Mucosa of stomach (tissue), 1 donor: Measurements from ENCODE around the gene SCARB1.

ENCODE experiments used
- H3K27me3 ChIP-seq: one replicate; pipeline ENCODE4 v1.7.0; 2013; ENCODE audit warnings: mild to moderate bottlenecking, low read length; ENCODE audit not compliant: control insufficient read depth, insufficient read depth
- H3K36me3 ChIP-seq: one replicate; pipeline ENCODE4 v1.7.0; 2013; ENCODE audit warnings: low read length; ENCODE audit not compliant: control insufficient read depth, insufficient read depth
- H3K4me1 ChIP-seq: one replicate; pipeline ENCODE4 v1.7.0; 2013; ENCODE audit warnings: mild to moderate bottlenecking, low read length; ENCODE audit not compliant: control insufficient read depth, insufficient read depth
- H3K4me3 ChIP-seq: one replicate; pipeline ENCODE4 v1.7.0; 2013; ENCODE audit warnings: low read length
- H3K9ac ChIP-seq: one replicate; pipeline ENCODE4 v1.7.0; 2013; ENCODE audit warnings: mild to moderate bottlenecking, low read length, moderate library complexity
- H3K9me3 ChIP-seq: one replicate; pipeline ENCODE4 v1.7.0; 2013; ENCODE audit warnings: mild to moderate bottlenecking, low read length, moderate library complexity; ENCODE audit not compliant: control insufficient read depth
- donor health status: Pancreatic carcinoma.

SCARB1 gene

DNA sequence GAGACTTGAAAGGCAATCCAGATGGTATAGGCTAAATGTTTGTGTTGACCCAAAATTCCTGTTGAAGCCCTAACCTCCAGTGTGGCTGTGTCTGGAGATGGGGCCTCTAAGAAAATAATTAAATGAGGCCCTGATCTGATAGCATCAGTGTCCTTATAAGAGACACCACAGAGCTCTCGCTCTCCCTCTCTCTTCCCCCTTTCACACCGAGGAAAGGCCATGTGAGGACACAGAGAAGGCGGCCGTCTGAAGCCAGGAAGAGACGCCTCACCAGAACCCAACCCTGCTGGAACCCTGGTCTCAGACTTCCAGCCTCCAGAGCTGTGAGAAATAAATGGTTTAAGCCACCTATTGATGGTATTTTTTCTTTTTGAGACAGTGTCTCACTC lies 87.5 kb downstream of the SCARB1 start:
- Histone ChIP-seq H3K9ac (no peak overlapping the region), H3K36me3 (no peaks in the 10 kb centered on the region), H3K27me3 (no peaks in the 10 kb centered on the region), H3K4me1 (peaks cover 17% of the 10 kb centered on the region), H3K4me3 (no peak overlapping the region), H3K9me3 (no peaks in the 10 kb centered on the region)

DNA sequence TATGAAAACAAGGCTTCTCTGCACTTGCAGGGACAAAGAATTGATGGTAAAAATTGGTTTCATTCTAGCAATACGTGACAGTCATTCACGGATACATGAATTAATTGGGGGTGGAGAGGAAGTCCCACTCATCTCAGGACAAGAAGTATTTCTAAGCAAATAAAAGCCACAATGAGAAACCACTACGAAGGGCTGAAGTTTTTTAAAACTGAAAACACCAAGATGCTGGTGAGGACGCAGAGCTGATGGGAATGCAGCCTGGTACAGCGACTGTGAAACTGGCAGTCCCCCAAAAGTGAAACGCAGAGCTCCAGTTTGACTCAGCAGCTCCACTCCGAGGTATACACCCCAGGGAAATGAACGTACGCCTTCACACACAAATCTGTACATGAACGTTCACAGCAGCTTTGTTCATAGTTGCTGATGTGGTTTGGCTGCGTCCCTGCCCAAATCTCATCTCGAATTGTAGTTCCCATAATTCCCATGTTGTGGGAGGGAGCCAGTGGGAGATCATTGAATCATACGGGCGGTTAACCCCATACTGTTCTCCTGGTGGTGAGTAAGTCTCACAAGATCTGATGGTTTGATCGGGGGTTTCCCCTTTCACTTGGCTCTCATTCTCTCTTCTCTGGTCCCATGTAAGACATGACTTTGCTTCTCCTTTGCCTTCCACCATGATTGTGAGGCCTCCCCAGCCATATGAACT lies 89.0 kb downstream of the SCARB1 start:
- no peak overlapping the region for H3K9ac ChIP-seq
- no peaks in the 10 kb centered on the region for H3K9me3 ChIP-seq
- no peak overlapping the region for H3K4me3 ChIP-seq
- H3K27me3 ChIP-seq, result no peaks in the 10 kb centered on the region
- H3K4me1 ChIP-seq, result peaks cover 17% of the 10 kb centered on the region
- no peaks in the 10 kb centered on the region for H3K36me3 ChIP-seq

DNA sequence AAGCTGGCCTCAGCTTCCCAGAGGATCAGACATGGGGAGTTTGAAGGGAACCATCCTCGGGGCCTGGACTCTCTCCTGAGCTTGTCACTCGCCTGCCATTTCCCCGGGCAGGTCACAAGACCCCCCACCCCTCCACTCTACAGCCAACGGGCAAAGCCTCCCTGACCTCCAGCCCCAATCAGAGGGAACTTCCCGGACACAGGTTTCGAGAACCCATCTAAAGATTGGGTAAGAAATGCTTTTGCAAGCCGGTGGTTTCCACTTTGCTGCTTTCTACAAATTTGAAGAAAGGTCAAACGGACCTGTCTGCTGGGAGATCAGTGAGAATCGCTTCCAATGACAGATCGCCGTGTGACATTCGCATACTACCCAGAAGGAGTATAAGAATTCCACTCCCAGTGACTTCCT lies 89.6 kb downstream of the SCARB1 start:
- H3K4me3 ChIP-seq, result no peak overlapping the region
- H3K9ac ChIP-seq, result no peak overlapping the region
- no peaks in the 10 kb centered on the region for H3K9me3 ChIP-seq
- H3K4me1 ChIP-seq, result peaks cover 17% of the 10 kb centered on the region
- no peaks in the 10 kb centered on the region for H3K36me3 ChIP-seq
- H3K27me3 ChIP-seq, result no peaks in the 10 kb centered on the region

DNA sequence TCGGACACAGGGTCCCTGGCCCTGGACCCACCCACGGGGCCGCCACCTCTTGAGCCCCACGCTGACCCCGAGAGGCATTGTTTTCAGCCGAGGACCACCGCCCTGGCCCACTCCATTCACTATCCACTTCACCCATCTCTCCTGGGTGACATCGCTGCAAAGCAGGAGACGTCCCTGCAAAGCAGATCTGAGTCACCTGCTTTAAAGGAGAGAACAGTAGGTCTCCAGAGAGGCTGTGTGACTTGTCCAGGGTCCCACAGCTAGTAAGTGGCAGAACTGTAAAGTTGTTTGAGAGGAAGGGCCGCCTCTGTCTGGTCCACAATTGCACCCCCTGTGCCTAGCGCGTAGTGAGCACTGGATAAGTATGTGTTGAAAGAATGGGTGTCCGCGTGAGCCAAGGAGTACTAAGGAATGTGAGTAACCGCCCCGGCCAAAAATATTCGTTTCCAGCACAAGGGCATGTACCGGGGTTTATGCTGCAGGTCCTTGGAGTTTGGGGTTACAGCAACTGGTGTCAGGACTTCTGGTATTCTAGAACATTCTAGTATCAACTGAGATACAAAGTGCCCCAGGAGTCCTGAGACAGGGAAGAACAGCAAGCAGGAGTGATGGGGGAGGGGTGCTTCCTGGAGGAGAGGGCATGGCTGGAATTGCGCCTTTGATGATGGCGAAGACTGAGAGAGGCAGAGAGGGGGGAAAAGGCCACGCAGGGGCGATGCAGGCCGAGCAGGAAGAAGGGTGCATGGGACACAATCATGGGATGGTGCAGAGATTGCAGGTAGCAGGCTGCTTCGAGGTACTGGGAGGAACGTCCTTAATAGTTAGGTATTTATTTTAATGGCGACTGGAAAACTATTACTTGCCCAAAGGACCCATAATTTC lies 91.1 kb downstream of the SCARB1 start:
- Histone ChIP-seq H3K36me3 (no peaks in the 10 kb centered on the region), H3K9me3 (no peaks in the 10 kb centered on the region), H3K9ac (no peak overlapping the region), H3K4me3 (no peak overlapping the region), H3K4me1 (peaks cover 17% of the 10 kb centered on the region), H3K27me3 (no peaks in the 10 kb centered on the region)

DNA sequence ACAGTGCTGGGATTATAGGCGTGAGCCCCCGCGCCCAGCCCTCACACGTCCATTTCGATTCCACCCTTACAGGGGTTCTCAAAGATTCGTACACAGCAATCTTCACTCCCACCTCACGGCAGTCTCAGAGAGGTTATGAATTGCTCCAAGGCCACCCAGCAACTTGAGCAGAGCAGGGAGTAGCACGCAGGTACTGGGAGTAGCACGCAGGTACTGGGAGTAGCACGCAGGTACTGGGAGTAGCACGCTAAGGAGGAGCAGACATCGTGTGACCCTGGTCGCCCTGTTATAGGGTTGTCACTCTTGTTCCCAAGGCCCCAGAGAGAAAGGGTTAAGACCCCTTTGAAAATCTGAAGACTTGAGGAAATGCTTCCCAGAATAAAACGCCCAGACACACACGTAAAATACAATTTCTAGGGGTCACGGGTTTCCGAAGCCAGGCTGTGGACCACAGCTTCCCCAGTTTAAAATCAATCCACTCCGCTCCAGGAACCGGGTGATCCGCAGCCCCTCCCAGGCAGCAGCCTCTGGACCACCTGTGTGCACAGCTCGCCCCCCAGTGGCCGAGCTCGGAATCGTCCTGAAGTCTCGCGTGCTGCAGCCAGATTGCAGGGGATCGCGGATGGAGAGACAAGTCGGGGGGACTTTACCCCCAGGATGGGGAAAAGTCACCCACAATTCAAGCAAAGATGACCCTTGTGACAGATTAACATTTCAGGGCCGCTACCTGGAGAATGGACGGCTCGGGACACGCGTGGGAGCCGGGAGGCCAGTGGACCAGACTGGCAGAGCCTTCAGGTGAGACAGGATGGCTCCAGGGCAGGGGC lies 92.0 kb downstream of the SCARB1 start:
- H3K4me3 ChIP-seq, result no peak overlapping the region
- H3K4me1 ChIP-seq, result peaks cover 17% of the 10 kb centered on the region

GRCh38 chr12:124770728-124771127 lies 92.9 kb downstream of the SCARB1 start:
- H3K9ac ChIP-seq, result no peak overlapping the region
- no peaks in the 10 kb centered on the region for H3K36me3 ChIP-seq
- no peaks in the 10 kb centered on the region for H3K9me3 ChIP-seq
- peaks cover 17% of the 10 kb centered on the region for H3K4me1 ChIP-seq
- no peaks in the 10 kb centered on the region for H3K27me3 ChIP-seq
- H3K4me3 ChIP-seq, result no peak overlapping the region

More for the DNA sequence above, 92.0 kb downstream of the SCARB1 start:
- Histone ChIP-seq H3K9ac (no peak overlapping the region), H3K36me3 (no peaks in the 10 kb centered on the region), H3K9me3 (no peaks in the 10 kb centered on the region), H3K27me3 (no peaks in the 10 kb centered on the region)

DNA sequence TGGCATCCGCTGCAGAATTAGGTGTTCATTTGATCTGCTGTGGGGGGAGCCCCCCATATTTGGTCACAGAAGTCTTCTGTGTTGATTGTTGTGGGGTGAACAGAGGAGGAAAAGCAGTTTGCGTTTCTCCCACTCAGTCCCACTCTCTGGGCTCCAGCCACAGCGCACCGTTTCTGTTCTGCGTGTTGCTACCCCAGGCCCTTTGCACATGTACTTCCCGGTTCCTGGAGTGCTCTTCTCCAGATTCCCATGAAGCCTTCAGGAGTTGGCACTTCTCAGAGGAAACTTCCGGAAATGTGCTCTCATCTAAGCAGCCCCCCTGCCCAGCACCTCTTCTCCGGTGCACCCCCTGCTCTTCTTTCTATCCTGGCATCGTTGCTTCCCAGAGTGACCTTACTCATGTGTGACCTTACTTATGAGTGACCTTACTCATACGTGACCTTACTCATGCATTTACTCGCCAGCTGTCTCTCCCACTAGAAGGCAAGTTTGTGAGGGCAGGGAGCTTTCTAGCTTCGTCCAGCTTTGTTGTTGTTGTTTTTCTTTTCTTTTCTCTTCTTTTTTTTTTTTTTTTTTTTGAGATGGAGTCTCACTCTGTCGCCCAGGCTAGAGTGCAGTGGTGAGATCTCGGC lies 93.7 kb downstream of the SCARB1 start:
- H3K4me3 ChIP-seq, result no peak overlapping the region
- H3K27me3 ChIP-seq, result no peaks in the 10 kb centered on the region
- no peak overlapping the region for H3K9ac ChIP-seq
- no peaks in the 10 kb centered on the region for H3K36me3 ChIP-seq
- H3K4me1 ChIP-seq, result peaks cover 16% of the 10 kb centered on the region
- no peaks in the 10 kb centered on the region for H3K9me3 ChIP-seq

GRCh38 chr12:124769163-124769530 lies 94.5 kb downstream of the SCARB1 start:
- Histone ChIP-seq H3K27me3 (no peaks in the 10 kb centered on the region), H3K36me3 (no peaks in the 10 kb centered on the region), H3K9ac (no peak overlapping the region), H3K4me1 (peaks cover 7% of the 10 kb centered on the region), H3K9me3 (no peaks in the 10 kb centered on the region), H3K4me3 (no peak overlapping the region)

DNA sequence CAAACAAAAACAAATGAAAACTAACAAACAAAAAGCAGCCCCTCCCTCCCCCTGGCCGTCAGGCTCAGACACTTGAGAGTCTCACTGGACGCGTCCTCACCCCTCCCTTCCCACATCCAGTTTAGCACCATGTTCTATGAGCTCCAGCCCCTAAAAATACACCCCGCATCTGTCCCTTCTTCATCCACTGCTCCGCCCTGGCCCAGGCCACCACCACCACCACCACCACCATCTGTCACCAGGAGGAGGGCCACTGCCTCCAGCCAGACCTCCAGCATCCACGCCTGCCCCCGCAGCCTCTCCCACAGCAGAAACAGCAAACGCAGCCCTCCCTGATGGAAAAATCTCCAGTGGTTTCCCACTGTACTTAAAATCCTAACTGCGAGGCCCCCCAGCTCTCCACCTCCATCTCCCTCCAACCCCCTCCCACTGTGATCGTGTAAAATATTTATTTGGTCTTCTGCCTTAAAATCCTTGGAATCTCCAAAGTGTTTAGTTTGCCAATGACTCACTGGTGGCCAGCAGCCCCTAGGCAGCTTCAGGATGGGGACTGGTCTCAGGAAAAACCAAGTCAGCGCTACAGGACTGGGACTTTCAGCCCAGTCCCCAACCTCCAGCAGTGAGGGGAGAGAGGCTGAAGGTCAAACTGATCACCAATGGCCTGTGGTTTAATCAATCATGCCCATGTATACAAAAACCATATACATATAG lies 95.1 kb downstream of the SCARB1 start:
- H3K27me3 ChIP-seq, result no peaks in the 10 kb centered on the region
- H3K9me3 ChIP-seq, result no peaks in the 10 kb centered on the region
- H3K4me3 ChIP-seq, result no peak overlapping the region
- H3K4me1 ChIP-seq, result peaks cover 5% of the 10 kb centered on the region
- no peaks in the 10 kb centered on the region for H3K36me3 ChIP-seq
- H3K9ac ChIP-seq, result no peak overlapping the region

- H3K4me1 ChIP-seq, result peaks cover 5% of the 10 kb centered on the region
- H3K9ac ChIP-seq, result no peak overlapping the region
- H3K27me3 ChIP-seq, result no peaks in the 10 kb centered on the region
- no peaks in the 10 kb centered on the region for H3K9me3 ChIP-seq
- no peak overlapping the region for H3K4me3 ChIP-seq
- no peaks in the 10 kb centered on the region for H3K36me3 ChIP-seq
Observed at GRCh38 chr12:124767066-124767821, 96.4 kb downstream of the SCARB1 start.

DNA sequence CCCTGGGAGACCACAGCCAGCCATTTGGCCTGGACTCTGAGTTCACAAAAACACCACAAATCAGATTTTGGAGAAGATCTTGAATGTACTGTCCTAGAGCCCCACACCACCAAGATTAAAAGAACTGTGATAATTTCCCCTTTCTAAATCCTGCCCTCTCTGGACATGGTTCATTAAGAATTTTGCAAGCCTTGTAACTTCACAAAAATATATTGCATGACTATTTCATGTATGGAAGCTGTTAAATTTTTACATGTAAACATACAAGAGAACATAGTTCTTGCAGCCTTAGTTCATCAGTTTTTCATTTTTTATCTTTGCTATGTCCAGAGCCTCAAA lies 97.0 kb downstream of the SCARB1 start:
- H3K9ac ChIP-seq, result no peak overlapping the region
- H3K36me3 ChIP-seq, result no peaks in the 10 kb centered on the region
- no peaks in the 10 kb centered on the region for H3K27me3 ChIP-seq
- peaks cover 3% of the 10 kb centered on the region for H3K4me1 ChIP-seq
- H3K9me3 ChIP-seq, result no peaks in the 10 kb centered on the region
- no peak overlapping the region for H3K4me3 ChIP-seq
